Body of pancreas (tissue), 4 donors: ENCODE measurements around the gene NUMA1. TPM values are rescaled to one million over a fixed set of nuclear protein-coding genes. Genes with fewer than 3 reads are reported as not detected.

Experiments used
- ATAC-seq: fragments of 150-250 bp; one replicate; pipeline ENCODE4 v1.9.1; 2016
- DNase-seq, 4 donors: peaks; one replicate each; pipeline ENCODE4 v3.0.0-alpha.2; 2019
- H3K27ac ChIP-seq, 4 donors: fragments of 200-600 bp; sonication (generic); 1 replicate in 3 of 4; 2 replicates in 1 of 4; pipeline versions ENCODE4 v1.5.1 to v1.6.1; 2016 to 2019; ENCODE audit warnings: mild to moderate bottlenecking in 1 of 4, mixed read lengths in 1 of 4, moderate library complexity in 1 of 4
- H3K27me3 ChIP-seq, 2 donors: fragments of 200-600 bp; sonication (generic); one replicate each; pipeline ENCODE4 v1.6.0; 2016; ENCODE audit warnings: mild to moderate bottlenecking in 1 of 2
- H3K36me3 ChIP-seq, 2 donors: fragments of 200-600 bp; sonication (generic); replicated peaks in 1 of 2; 2 replicates each; pipeline ENCODE4 v1.5.1; 2016; ENCODE audit warnings: low read depth in 2 of 2; ENCODE audit not compliant: insufficient read depth in 1 of 2
- H3K4me1 ChIP-seq: fragments of 200-600 bp; sonication (generic); one replicate; pipeline ENCODE4 v1.6.0; 2016
- H3K4me3 ChIP-seq, 2 donors: fragments of 200-600 bp; sonication (generic); 1 replicate in 1 of 2; 2 replicates in 1 of 2; pipeline ENCODE4 v1.5.1; 2016 to 2019
- H3K9me3 ChIP-seq, 3 donors: fragments of 200-600 bp; sonication (generic); 1 replicate in 2 of 3; 2 replicates in 1 of 3; pipeline ENCODE4 v1.5.1; 2016
- CTCF ChIP-seq, 7 experiments: fragments of 450-650 bp in 4 of 7; fragments of 200-600 bp in 3 of 7; sonication (generic) in 3 of 7; IDR thresholded peaks; one replicate each; pipeline ENCODE4 v1.5.1; 2016 to 2019; ENCODE audit warnings: antibody characterized with exemption in 7 of 7
- POLR2A ChIP-seq, 3 donors: fragments of 450-650 bp; IDR thresholded peaks; one replicate each; pipeline ENCODE4 v1.6.1; 2016; ENCODE audit warnings: antibody characterized with exemption in 3 of 3, mild to moderate bottlenecking in 2 of 3
- WGBS, 2 donors: methylation state at CpG; one replicate each; pipeline ENCODE4 v1.1.5; 2017; 5-methylcytosine and 5-hydroxymethylcytosine counted together
- intact Hi-C: fragments of 100-400 bp; cut with DNase I; formaldehyde crosslinking; loops from one replicate; pipeline ENCODE4 v1.15.1; 2023
- total RNA-seq, 2 donors: library from RNA; depleted of rRNA; stranded (reverse); fragments of >200 nt; gene quantifications; one replicate each; pipeline ENCODE4 v1.1.0, GENCODE V29; 2016

NUMA1 gene
- total RNA-seq, 2 donors from 2014 or later = 173 to 191 TPM

- H3K27me3 ChIP-seq = no peaks in the 10 kb centered on the region
- H3K36me3 ChIP-seq = peaks cover 32 to 64% of the 10 kb centered on the region in 2 donors
- no peak overlapping the region for H3K4me3 ChIP-seq
- TF ChIP-seq CTCF (IDR thresholded peaks at IDR 0.05) (no peak), POLR2A (IDR thresholded peaks at IDR 0.05) (no peak)
- no peak for DNase-seq
- intact Hi-C loops = no loop called here
- no peak for ATAC-seq
- H3K4me1 ChIP-seq = peaks cover 18% of the 10 kb centered on the region
- no peaks in the 10 kb centered on the region for H3K9me3 ChIP-seq
- 83 to 93% methylated on average over 35 to 37 of the region's 38 CpGs for WGBS, 2 donors
- no peak overlapping the region for H3K27ac ChIP-seq
Measured at GRCh38 chr11:72013765-72014711, 66.3 kb downstream of the NUMA1 start.

GRCh38 chr11:72012897-72013721 is 67.2 kb downstream of the NUMA1 start:
- DNase-seq = peak; percentile 59 to 80 (median 71)
- Histone ChIP-seq H3K4me1 (peaks cover 18% of the 10 kb centered on the region), H3K9me3 (no peaks in the 10 kb centered on the region), H3K27me3 (no peaks in the 10 kb centered on the region), H3K27ac (peak overlapping the region in 2 of 4 donors; percentile 41 to 53), H3K4me3 (no peak overlapping the region), H3K36me3 (peaks cover 37 to 63% of the 10 kb centered on the region in 2 donors)
- intact Hi-C loops = no loop called here
- ATAC-seq = peak; percentile 77
- WGBS, 2 donors = 42 to 54% methylated on average over 13 to 33 of the region's 33 CpGs
- TF ChIP-seq POLR2A (IDR thresholded peaks at IDR 0.05) = no peak
- TF ChIP-seq CTCF (IDR thresholded peaks at IDR 0.05) = no peak

DNA sequence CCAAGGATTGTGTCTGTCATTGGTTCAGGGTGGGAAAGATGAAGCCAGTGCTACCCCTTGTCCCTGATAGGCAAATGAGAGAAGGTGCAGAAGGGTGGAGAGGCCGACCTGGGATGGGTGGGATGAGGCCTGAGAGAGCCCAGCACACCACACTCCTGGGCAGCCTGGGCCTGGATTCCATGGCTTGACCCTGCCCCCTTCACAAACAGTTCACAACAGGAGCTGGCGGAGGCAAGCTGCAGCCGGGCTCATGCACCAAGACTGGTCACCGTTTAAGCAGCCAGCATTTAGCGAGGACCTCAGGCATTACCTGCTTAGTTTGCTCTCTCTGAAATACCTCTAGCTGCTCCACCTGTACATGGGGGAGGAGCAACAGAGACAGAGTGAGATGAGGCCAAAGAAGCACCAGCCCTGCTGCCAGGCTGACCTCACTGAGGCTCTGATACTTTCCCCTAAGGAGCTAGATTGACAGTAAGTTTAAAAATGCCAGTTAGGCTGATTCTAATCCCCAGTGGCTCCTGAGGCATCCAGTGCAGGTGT is 68.2 kb downstream of the NUMA1 start:
- intact Hi-C loops = no loop called here
- ATAC-seq (no peak), DNase-seq (no peak)
- Histone ChIP-seq H3K27ac (peak overlapping the region in 2 of 4 donors; percentile 28 to 53), H3K36me3 (peaks cover 35 to 65% of the 10 kb centered on the region in 2 donors), H3K27me3 (no peaks in the 10 kb centered on the region), H3K4me1 (peaks cover 18% of the 10 kb centered on the region), H3K9me3 (no peaks in the 10 kb centered on the region), H3K4me3 (no peak overlapping the region)
- 68 to 82% methylated on average over 1 to 5 of the region's 5 CpGs for WGBS, 2 donors
- TF ChIP-seq CTCF (IDR thresholded peaks at IDR 0.05) (no peak), POLR2A (IDR thresholded peaks at IDR 0.05) (no peak)

DNA sequence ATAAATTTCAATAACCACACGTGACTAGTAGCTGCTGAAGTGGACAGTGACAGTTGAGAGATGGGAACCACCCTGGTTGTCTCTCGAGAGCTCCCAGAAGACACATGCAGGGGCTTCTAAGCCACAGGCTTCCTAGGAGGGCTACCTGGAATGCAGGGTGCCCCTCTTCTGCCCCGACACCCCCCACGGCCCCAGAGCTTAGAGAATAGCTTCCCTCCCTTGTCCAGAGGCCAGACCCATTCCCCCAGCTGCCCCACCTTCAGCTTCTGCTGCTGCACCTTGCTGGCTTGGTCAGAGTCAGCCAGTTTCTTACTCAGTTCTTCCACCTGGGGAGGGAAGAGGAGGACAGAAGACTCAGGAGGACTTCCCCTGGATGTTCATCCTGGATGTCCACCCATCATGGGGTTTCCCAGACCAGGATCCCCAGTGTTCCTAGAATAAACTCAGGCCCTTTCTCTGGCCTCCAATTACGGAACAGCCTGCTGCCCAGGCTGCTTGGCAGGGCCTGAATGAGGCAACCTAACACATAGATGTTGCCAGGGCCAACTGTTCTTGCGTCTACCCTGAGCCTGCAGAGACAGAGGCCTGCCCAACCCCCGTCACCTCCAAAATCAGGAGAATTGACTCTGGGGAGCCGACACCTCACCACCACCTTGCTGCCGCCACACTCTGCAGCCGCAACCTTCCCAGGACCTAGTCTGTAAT is 69.7 kb downstream of the NUMA1 start:
- no peak for ATAC-seq
- Histone ChIP-seq H3K9me3 (no peaks in the 10 kb centered on the region), H3K36me3 (peaks cover 44 to 67% of the 10 kb centered on the region in 2 donors), H3K27ac (no peak overlapping the region), H3K4me3 (no peak overlapping the region), H3K27me3 (no peaks in the 10 kb centered on the region), H3K4me1 (peaks cover 18% of the 10 kb centered on the region)
- no peak for TF ChIP-seq POLR2A (IDR thresholded peaks at IDR 0.05)
- no peak for TF ChIP-seq CTCF (IDR thresholded peaks at IDR 0.05)
- intact Hi-C loops = no loop called here
- no peak for DNase-seq
- WGBS, 2 donors = 82 to 87% methylated on average over 4 to 10 of the region's 10 CpGs
